H1 (cell line): ENCODE measurements around the gene PLPPR4. TPM values are rescaled to one million over a fixed set of nuclear protein-coding genes. Genes with fewer than 3 reads are reported as not detected.

Experiments
- CTCF ChIA-PET: fragments of 300-600 bp; sonication (Branson Sonifier 250); formaldehyde crosslinking; loops from one replicate; lab custom pipeline; 2021; ENCODE audit not compliant: partially characterized antibody; lab: Charles Lee
- POLR2A ChIA-PET: fragments of 300-600 bp; sonication (Branson Sonifier 250); formaldehyde crosslinking; loops from one replicate; lab custom pipeline; 2021; ENCODE audit warnings: inconsistent platforms; ENCODE audit not compliant: partially characterized antibody; lab: Charles Lee
- DNase-seq, 2 experiments: peaks; one replicate each; pipeline versions ENCODE4 v3.0.0 to v3.0.0-alpha.2; 2010 to 2022; ENCODE audit warnings: low spot score in 2 of 2, low read depth in 1 of 2, mixed read lengths in 1 of 2
- FAIRE-seq: peaks from 2 replicates; lab custom pipeline; 2011; peaks lifted over from hg19 to GRCh38; lab: Jason Lieb, UNC
- H2AFZ ChIP-seq: 2 replicates; pipeline ENCODE4 v1.8.1; 2012; ENCODE audit warnings: low read length, inconsistent platforms
- H2AK5ac ChIP-seq: 2 replicates; pipeline ENCODE4 v1.6.1; 2013; ENCODE audit warnings: low read depth, low read length
- H2BK120ac ChIP-seq: replicated peaks from 2 replicates; pipeline ENCODE3; 2013; ENCODE audit warnings: low read depth, low read length, inconsistent platforms
- H2BK12ac ChIP-seq: 2 replicates; pipeline ENCODE4 v1.6.1; 2013; ENCODE audit warnings: low read depth, low read length
- H2BK15ac ChIP-seq: 2 replicates; pipeline ENCODE4 v1.6.1; 2013; ENCODE audit warnings: low read length
- H2BK20ac ChIP-seq: 2 replicates; pipeline ENCODE4 v1.6.1; 2013; ENCODE audit warnings: low read length
- H2BK5ac ChIP-seq: 2 replicates; pipeline ENCODE4 v1.6.1; 2013; ENCODE audit warnings: low read depth, low read length
- H3K14ac ChIP-seq: 2 replicates; pipeline ENCODE4 v1.6.1; 2013; ENCODE audit warnings: inconsistent platforms; ENCODE audit not compliant: insufficient read length
- H3K18ac ChIP-seq: 2 replicates; pipeline ENCODE4 v1.6.1; 2013; ENCODE audit warnings: low read length; ENCODE audit errors: extremely low read depth
- H3K23ac ChIP-seq: 2 replicates; pipeline ENCODE4 v1.6.1; 2013; ENCODE audit warnings: inconsistent platforms; ENCODE audit not compliant: insufficient read length
- H3K23me2 ChIP-seq: 2 replicates; pipeline ENCODE4 v1.6.1; 2013; ENCODE audit warnings: low read depth, low read length
- H3K27ac ChIP-seq: 2 replicates; pipeline ENCODE4 v1.6.1; 2011; ENCODE audit warnings: low read depth, low read length, inconsistent platforms
- H3K27me3 ChIP-seq, 4 experiments: replicated peaks in 1 of 4; 1 replicate in 1 of 4; 2 replicates in 3 of 4; pipeline versions ENCODE4 v1.6.1 to v1.8.1; 2011 to 2013; ENCODE audit warnings: low read length in 3 of 4, mild to moderate bottlenecking in 3 of 4, inconsistent platforms in 2 of 4, mixed read lengths in 2 of 4, moderate library complexity in 1 of 4; ENCODE audit not compliant: control insufficient read depth in 3 of 4, insufficient read depth in 3 of 4; ENCODE audit errors: extremely low read depth in 1 of 4
- H3K36me3 ChIP-seq, 4 experiments: 2 replicates each; pipeline versions ENCODE4 v1.6.1 to v1.8.1; 2011 to 2013; ENCODE audit warnings: mild to moderate bottlenecking in 4 of 4, low read length in 3 of 4, moderate library complexity in 2 of 4, control low read depth in 1 of 4, inconsistent platforms in 1 of 4; ENCODE audit not compliant: insufficient read depth in 4 of 4, control insufficient read depth in 2 of 4
- H3K4ac ChIP-seq: replicated peaks from 2 replicates; pipeline ENCODE3; 2013; ENCODE audit warnings: low read length, low read depth, mixed read lengths, inconsistent platforms; ENCODE audit not compliant: insufficient read length
- H3K4me1 ChIP-seq, 4 experiments: replicated peaks in 1 of 4; 1 replicate in 1 of 4; 2 replicates in 3 of 4; pipeline versions ENCODE4 v1.6.1 to v1.8.1; 2011 to 2013; ENCODE audit warnings: low read length in 3 of 4, inconsistent platforms in 2 of 4, mixed read lengths in 1 of 4; ENCODE audit not compliant: insufficient read depth in 4 of 4, control insufficient read depth in 3 of 4
- H3K4me2 ChIP-seq, 2 experiments: 2 replicates each; pipeline versions ENCODE4 v1.6.1 to v1.8.1; 2011 to 2013; ENCODE audit warnings: low read depth in 2 of 2, low read length in 2 of 2, control low read depth in 1 of 2, inconsistent platforms in 1 of 2, mild to moderate bottlenecking in 1 of 2; ENCODE audit not compliant: insufficient read depth in 1 of 2
- H3K4me3 ChIP-seq, 4 experiments: fragments of 200-600, 300-600 bp in 1 of 4; sonication (generic), shearing (Covaris generic), sonication (Bioruptor Twin) in 1 of 4; 2 replicates each; pipeline versions ENCODE4 v1.5.1 to v1.8.1; 2011 to 2016; ENCODE audit warnings: low read length in 4 of 4, low read depth in 3 of 4, control low read depth in 2 of 4, inconsistent platforms in 2 of 4, mild to moderate bottlenecking in 2 of 4, mixed read lengths in 1 of 4, moderate library complexity in 1 of 4; ENCODE audit not compliant: insufficient read depth in 2 of 4; ENCODE audit errors: extremely low read depth in 1 of 4
- H3K56ac ChIP-seq: replicated peaks from 2 replicates; pipeline ENCODE3; 2013; ENCODE audit warnings: low read depth, mild to moderate bottlenecking, mixed read lengths, low read length, inconsistent platforms; ENCODE audit not compliant: insufficient read length
- H3K79me1 ChIP-seq: 2 replicates; pipeline ENCODE4 v1.6.1; 2013; ENCODE audit warnings: low read depth, low read length, control low read depth
- H3K79me2 ChIP-seq, 2 experiments: 2 replicates each; pipeline versions ENCODE4 v1.6.1 to v1.8.1; 2012 to 2013; ENCODE audit warnings: low read length in 2 of 2, mild to moderate bottlenecking in 2 of 2, inconsistent platforms in 1 of 2; ENCODE audit not compliant: insufficient read depth in 2 of 2, control insufficient read depth in 1 of 2
- H3K9ac ChIP-seq, 4 experiments: replicated peaks in 1 of 4; 1 replicate in 1 of 4; 2 replicates in 3 of 4; pipeline versions ENCODE4 v1.6.1 to v1.8.1; 2011 to 2013; ENCODE audit warnings: low read depth in 3 of 4, low read length in 3 of 4, control low read depth in 2 of 4, mild to moderate bottlenecking in 2 of 4, moderate library complexity in 2 of 4, inconsistent platforms in 1 of 4; ENCODE audit errors: extremely low read depth in 1 of 4
- H3K9me3 ChIP-seq, 2 experiments: 2 replicates each; pipeline versions ENCODE4 v1.6.1 to v1.8.1; 2012 to 2013; ENCODE audit warnings: mild to moderate bottlenecking in 2 of 2, moderate library complexity in 2 of 2, control low read depth in 1 of 2, inconsistent platforms in 1 of 2, low read depth in 1 of 2, low read length in 1 of 2, mixed read lengths in 1 of 2; ENCODE audit not compliant: insufficient read depth in 2 of 2
- H4K20me1 ChIP-seq, 2 experiments: replicated peaks in 1 of 2; 2 replicates each; pipeline versions ENCODE3 to v1.8.1; 2011 to 2013; ENCODE audit warnings: inconsistent platforms in 2 of 2, low read length in 2 of 2, mild to moderate bottlenecking in 1 of 2; ENCODE audit not compliant: insufficient read depth in 2 of 2, control insufficient read depth in 1 of 2
- H4K5ac ChIP-seq: 2 replicates; pipeline ENCODE4 v1.6.1; 2013; ENCODE audit warnings: low read length, low read depth, mixed read lengths, inconsistent platforms; ENCODE audit not compliant: insufficient read length
- H4K8ac ChIP-seq: 2 replicates; pipeline ENCODE4 v1.8.0; 2013; ENCODE audit warnings: mild to moderate bottlenecking, moderate library complexity, low read length, inconsistent platforms; ENCODE audit not compliant: insufficient read depth; ENCODE audit errors: extremely low read depth
- H4K91ac ChIP-seq: replicated peaks from 2 replicates; pipeline ENCODE3; 2013; ENCODE audit warnings: low read length, mixed read lengths, inconsistent platforms; ENCODE audit not compliant: insufficient read length
- BRCA1 ChIP-seq: IDR thresholded peaks from 2 replicates; pipeline ENCODE4 v1.6.1; 2012; ENCODE audit warnings: low read depth, low read length, improper control_type of control experiment
- CEBPB ChIP-seq: IDR thresholded peaks from 2 replicates; pipeline ENCODE4 v1.6.1; 2012; ENCODE audit warnings: low read depth, low read length
- FOSL1 ChIP-seq: IDR thresholded peaks from 2 replicates; pipeline ENCODE4 v1.6.1; 2011; ENCODE audit warnings: mild to moderate bottlenecking, low read depth, low read length, moderate library complexity; ENCODE audit not compliant: insufficient read depth
- GTF2F1 ChIP-seq: IDR thresholded peaks from 2 replicates; pipeline ENCODE4 v1.6.1; 2012; ENCODE audit warnings: low read depth, low read length, improper control_type of control experiment, borderline replicate concordance
- KDM1A ChIP-seq: fragments of 200-600, 300-600 bp; sonication (generic); IDR thresholded peaks from 2 replicates; pipeline ENCODE4 v1.7.1; 2016; ENCODE audit warnings: mild to moderate bottlenecking, low read length, borderline replicate concordance
- NANOG ChIP-seq: IDR thresholded peaks from 2 replicates; pipeline ENCODE4 v1.6.1; 2011; ENCODE audit warnings: low read length, low read depth, mild to moderate bottlenecking, inconsistent platforms; ENCODE audit not compliant: insufficient read depth, poor library complexity, severe bottlenecking
- NRF1 ChIP-seq: IDR thresholded peaks from 2 replicates; pipeline ENCODE4 v1.6.1; 2011; ENCODE audit warnings: mild to moderate bottlenecking, low read depth, low read length, improper control_type of control experiment
- POLR2A ChIP-seq, 2 experiments: IDR thresholded peaks; 1 replicate in 1 of 2; 2 replicates in 1 of 2; pipeline ENCODE4 v1.6.1; 2011; ENCODE audit warnings: low read depth in 2 of 2, low read length in 2 of 2, mild to moderate bottlenecking in 2 of 2; ENCODE audit errors: control extremely low read depth in 1 of 2
- POU5F1 ChIP-seq: IDR thresholded peaks from 2 replicates; pipeline ENCODE4 v1.6.1; 2011; ENCODE audit warnings: low read depth, mild to moderate bottlenecking, low read length, moderate library complexity
- RFX5 ChIP-seq: IDR thresholded peaks from 2 replicates; pipeline ENCODE4 v1.6.1; 2011; ENCODE audit warnings: low read depth, low read length, improper control_type of control experiment, borderline replicate concordance
- SIRT6 ChIP-seq: IDR thresholded peaks from one replicate; pipeline ENCODE4 v1.7.1; 2012; ENCODE audit warnings: low read length, inconsistent platforms
- TAF1 ChIP-seq: IDR thresholded peaks from 2 replicates; pipeline ENCODE4 v1.6.1; 2011; ENCODE audit warnings: mild to moderate bottlenecking, low read depth, low read length
- ZNF274 ChIP-seq: IDR thresholded peaks from 2 replicates; pipeline ENCODE4 v1.7.0; 2012; ENCODE audit warnings: low read length, borderline replicate concordance; ENCODE audit errors: extremely low read depth
- WGBS, 2 experiments: shearing (Covaris generic) in 1 of 2; methylation state at CpG; one replicate each; pipeline versions ENCODE4 v1.1.6 to v1.1.7; 2013 to 2015; ENCODE audit warnings: low lambda C conversion rate in 2 of 2, mixed read lengths in 2 of 2, inconsistent platforms in 1 of 2, low coverage in 1 of 2, missing lambda C conversion rate in 1 of 2; ENCODE audit not compliant: insufficient replicate concordance in 2 of 2, insufficient coverage in 1 of 2, insufficient read length in 1 of 2; ENCODE audit errors: extremely low coverage in 1 of 2, missing lambda C conversion rate in 1 of 2; 5-methylcytosine and 5-hydroxymethylcytosine counted together
- polyA plus RNA-seq, 7 experiments: library from polyadenylated mRNA; depleted of rRNA in 3 of 7; stranded (reverse) in 5 of 7; unstranded in 2 of 7; fragments of >200 nt in 5 of 7; fragments of 200-250 nt in 2 of 7; gene quantifications; 1 replicate in 5 of 7; 2 replicates in 1 of 7; 4 replicates in 1 of 7; pipeline versions ENCODE4 v1.2.1 to v1.2.3, GENCODE V29; 2011 to 2013; ENCODE audit warnings: missing spikeins in 2 of 7, mixed read lengths in 2 of 7
- total RNA-seq: library from RNA; stranded (reverse); fragmentation: NEBNext Ultra II Directional; extraction: Animal tissue kit (Norgen Biotek cat#: 25700); gene quantifications from 2 replicates; pipeline ENCODE4 v1.2.1, GENCODE V29; 2021

The PLPPR4 gene
- total and polyA plus RNA-seq, 2 of the 8 experiments (the other 6 are each of a cell fraction or from before 2014, with no cell fraction given), result 0.74 to 2.2 TPM

- no peak overlapping the region for H3K18ac ChIP-seq
- ChIA-PET POLR2A (no interaction called here), CTCF (interaction anchor here (0.7 kb wide), 1 partner anchor 9 kb away, joined by 3 read pairs; no protein-coding TSS in a partner anchor)
- no peaks in the 10 kb centered on the region for H4K20me1 ChIP-seq
- no peak overlapping the region for H3K14ac ChIP-seq
- no peaks in the 10 kb centered on the region for H3K79me2 ChIP-seq
- H2BK120ac ChIP-seq, result no peak overlapping the region
- H2AK5ac ChIP-seq, result no peak overlapping the region
- H3K23ac ChIP-seq, result no peak overlapping the region
- H3K36me3 ChIP-seq, result no peaks in the 10 kb centered on the region
- no peak overlapping the region for H3K56ac ChIP-seq
- no peak overlapping the region for H2BK5ac ChIP-seq
- H4K5ac ChIP-seq, result no peak overlapping the region
- H4K91ac ChIP-seq, result no peak overlapping the region
- 94% methylated on average over 5 of the region's 5 CpGs; no CpG with 5 or more reads in 1 of the 2 experiments for WGBS, 2 experiments
- DNase-seq (no peak), FAIRE-seq (no peak)
- no peak overlapping the region for H2AFZ ChIP-seq
- no peaks in the 10 kb centered on the region for H3K23me2 ChIP-seq
- H2BK12ac ChIP-seq, result no peak overlapping the region
- no peak overlapping the region for H3K4me2 ChIP-seq
- H3K27ac ChIP-seq, result no peak overlapping the region
- no peak overlapping the region for H3K9ac ChIP-seq
- H2BK15ac ChIP-seq, result no peak overlapping the region
- H4K8ac ChIP-seq, result no peak overlapping the region
- H3K27me3 ChIP-seq, result no peaks in the 10 kb centered on the region
- H3K79me1 ChIP-seq, result no peaks in the 10 kb centered on the region
- H3K4me3 ChIP-seq, result no peak overlapping the region
- no peak overlapping the region for H3K4ac ChIP-seq
- H3K4me1 ChIP-seq, result peaks cover 0 to 5% (median 0%) of the 10 kb centered on the region in 4 experiments; a peak in 1 of 7 replicates
- H3K9me3 ChIP-seq, result no peaks in the 10 kb centered on the region
- no peak overlapping the region for H2BK20ac ChIP-seq
- TF ChIP-seq NRF1 (no peak), SIRT6 (no peak), CEBPB (no peak), RFX5 (no peak), NANOG (no peak), FOSL1 (no peak), POLR2A (IDR thresholded peaks at IDR 0.05; ENCODE audit: control extremely low read depth in 1 of 2, low read depth in 2 of 2, low read length in 2 of 2) (no peak), POU5F1 (no peak), BRCA1 (no peak), KDM1A (no peak), GTF2F1 (no peak), ZNF274 (no peak), TAF1 (no peak)
These were observed 70.7 kb downstream of the PLPPR4 start for GRCh38 chr1:99334991-99335390.
